Measurements from ENCODE around the gene SNAPC2. TPM values are rescaled to one million over a fixed set of nuclear protein-coding genes. Genes with fewer than 3 reads are reported as not detected.

The SNAPC2 gene
- polyA plus RNA-seq, 2 donors: 5.6 to 11.3 TPM

- peaks cover 3 to 23% of the 10 kb centered on the region in 2 donors for H3K27me3 ChIP-seq (ENCODE audit: control insufficient read depth in 1 of 2, insufficient read depth in 2 of 2, low read length in 2 of 2)
- peaks cover 0 to 4% of the 10 kb centered on the region in 2 donors for H3K9me3 ChIP-seq (ENCODE audit: control insufficient read depth in 2 of 2, insufficient read depth in 1 of 2, low read depth in 1 of 2, low read length in 1 of 2)
- peaks cover 0 to 1% of the 10 kb centered on the region in 2 donors for H3K4me1 ChIP-seq (ENCODE audit: control insufficient read depth in 2 of 2, insufficient read depth in 2 of 2, low read length in 1 of 2)
- H3K4me3 ChIP-seq (ENCODE audit: low read depth in 1 of 2, low read length in 2 of 2): no peak overlapping the region
- no peak overlapping the region for H3K27ac ChIP-seq (ENCODE audit: low read depth in 2 of 2, low read length in 1 of 2)
- H3K36me3 ChIP-seq (ENCODE audit: control insufficient read depth in 2 of 2, insufficient read depth in 2 of 2, low read length in 1 of 2): no peaks in the 10 kb centered on the region
- 67 to 70% methylated on average over 6 of the region's 6 CpGs for WGBS, 2 donors
Measured at GRCh38 chr19:7877249-7877836, 42.8 kb upstream of the SNAPC2 start.

GRCh38 chr19:7879111-7879807, 40.9 kb upstream of the SNAPC2 start:
- no peaks in the 10 kb centered on the region for H3K36me3 ChIP-seq (ENCODE audit: control insufficient read depth in 2 of 2, insufficient read depth in 2 of 2, low read length in 1 of 2)
- H3K27ac ChIP-seq (ENCODE audit: low read depth in 2 of 2, low read length in 1 of 2): no peak overlapping the region
- H3K4me1 ChIP-seq (ENCODE audit: control insufficient read depth in 2 of 2, insufficient read depth in 2 of 2, low read length in 1 of 2): no peaks in the 10 kb centered on the region
- WGBS, 2 donors: 57 to 60% methylated on average over 17 to 18 of the region's 18 CpGs
- H3K27me3 ChIP-seq (ENCODE audit: control insufficient read depth in 1 of 2, insufficient read depth in 2 of 2, low read length in 2 of 2): peaks cover 3 to 8% of the 10 kb centered on the region in 2 donors
- H3K9me3 ChIP-seq (ENCODE audit: control insufficient read depth in 2 of 2, insufficient read depth in 1 of 2, low read depth in 1 of 2, low read length in 1 of 2): peaks cover 0 to 4% of the 10 kb centered on the region in 2 donors
- H3K4me3 ChIP-seq (ENCODE audit: low read depth in 1 of 2, low read length in 2 of 2): no peak overlapping the region

- Histone ChIP-seq H3K9me3 (ENCODE audit: control insufficient read depth in 2 of 2, insufficient read depth in 1 of 2, low read depth in 1 of 2, low read length in 1 of 2) (peaks cover 0 to 1% of the 10 kb centered on the region in 2 donors), H3K4me3 (ENCODE audit: low read depth in 1 of 2, low read length in 2 of 2) (no peak overlapping the region), H3K36me3 (ENCODE audit: control insufficient read depth in 2 of 2, insufficient read depth in 2 of 2, low read length in 1 of 2) (no peaks in the 10 kb centered on the region), H3K27ac (ENCODE audit: low read depth in 2 of 2, low read length in 1 of 2) (no peak overlapping the region), H3K4me1 (ENCODE audit: control insufficient read depth in 2 of 2, insufficient read depth in 2 of 2, low read length in 1 of 2) (no peaks in the 10 kb centered on the region), H3K27me3 (ENCODE audit: control insufficient read depth in 1 of 2, insufficient read depth in 2 of 2, low read length in 2 of 2) (peaks cover under 1 to 2% of the 10 kb centered on the region in 2 donors)
- 86% methylated on average over 19 of the region's 19 CpGs for WGBS, 2 donors
Measured at GRCh38 chr19:7879836-7880235, 40.3 kb upstream of the SNAPC2 start.

GRCh38 chr19:7881910-7882309, 38.2 kb upstream of the SNAPC2 start:
- Histone ChIP-seq H3K27me3 (ENCODE audit: control insufficient read depth in 1 of 2, insufficient read depth in 2 of 2, low read length in 2 of 2) (no peaks in the 10 kb centered on the region), H3K4me3 (ENCODE audit: low read depth in 1 of 2, low read length in 2 of 2) (no peak overlapping the region), H3K27ac (ENCODE audit: low read depth in 2 of 2, low read length in 1 of 2) (no peak overlapping the region), H3K4me1 (ENCODE audit: control insufficient read depth in 2 of 2, insufficient read depth in 2 of 2, low read length in 1 of 2) (no peaks in the 10 kb centered on the region), H3K9me3 (ENCODE audit: control insufficient read depth in 2 of 2, insufficient read depth in 1 of 2, low read depth in 1 of 2, low read length in 1 of 2) (no peaks in the 10 kb centered on the region), H3K36me3 (ENCODE audit: control insufficient read depth in 2 of 2, insufficient read depth in 2 of 2, low read length in 1 of 2) (no peaks in the 10 kb centered on the region)
- WGBS, 2 donors: 91 to 93% methylated on average over 3 of the region's 3 CpGs

- WGBS, 2 donors: 77 to 78% methylated on average over 4 of the region's 4 CpGs
Measured at GRCh38 chr19:7883105-7883504, 37.0 kb upstream of the SNAPC2 start.

GRCh38 chr19:7883796-7884570, 36.2 kb upstream of the SNAPC2 start:
- H3K4me3 ChIP-seq (ENCODE audit: low read depth in 1 of 2, low read length in 2 of 2): no peak overlapping the region
- H3K27me3 ChIP-seq (ENCODE audit: control insufficient read depth in 1 of 2, insufficient read depth in 2 of 2, low read length in 2 of 2): no peaks in the 10 kb centered on the region
- no peak overlapping the region for H3K27ac ChIP-seq (ENCODE audit: low read depth in 2 of 2, low read length in 1 of 2)
- H3K36me3 ChIP-seq (ENCODE audit: control insufficient read depth in 2 of 2, insufficient read depth in 2 of 2, low read length in 1 of 2): no peaks in the 10 kb centered on the region
- H3K9me3 ChIP-seq (ENCODE audit: control insufficient read depth in 2 of 2, insufficient read depth in 1 of 2, low read depth in 1 of 2, low read length in 1 of 2): no peaks in the 10 kb centered on the region
- WGBS, 2 donors: 69 to 83% methylated on average over 2 of the region's 2 CpGs
- H3K4me1 ChIP-seq (ENCODE audit: control insufficient read depth in 2 of 2, insufficient read depth in 2 of 2, low read length in 1 of 2): peaks cover 0 to 2% of the 10 kb centered on the region in 2 donors

More at GRCh38 chr19:7883105-7883504, 37.0 kb upstream of the SNAPC2 start:
- Histone ChIP-seq H3K4me1 (ENCODE audit: control insufficient read depth in 2 of 2, insufficient read depth in 2 of 2, low read length in 1 of 2) (no peaks in the 10 kb centered on the region), H3K27me3 (ENCODE audit: control insufficient read depth in 1 of 2, insufficient read depth in 2 of 2, low read length in 2 of 2) (no peaks in the 10 kb centered on the region), H3K36me3 (ENCODE audit: control insufficient read depth in 2 of 2, insufficient read depth in 2 of 2, low read length in 1 of 2) (no peaks in the 10 kb centered on the region), H3K9me3 (ENCODE audit: control insufficient read depth in 2 of 2, insufficient read depth in 1 of 2, low read depth in 1 of 2, low read length in 1 of 2) (no peaks in the 10 kb centered on the region), H3K27ac (ENCODE audit: low read depth in 2 of 2, low read length in 1 of 2) (no peak overlapping the region), H3K4me3 (ENCODE audit: low read depth in 1 of 2, low read length in 2 of 2) (no peak overlapping the region)

GRCh38 chr19:7885818-7886217, 34.3 kb upstream of the SNAPC2 start:
- WGBS, 2 donors: 86 to 89% methylated on average over 8 of the region's 8 CpGs

GRCh38 chr19:7887408-7888144, 32.6 kb upstream of the SNAPC2 start:
- Histone ChIP-seq H3K27me3 (ENCODE audit: control insufficient read depth in 1 of 2, insufficient read depth in 2 of 2, low read length in 2 of 2) (no peaks in the 10 kb centered on the region), H3K4me1 (ENCODE audit: control insufficient read depth in 2 of 2, insufficient read depth in 2 of 2, low read length in 1 of 2) (peaks cover 0 to 3% of the 10 kb centered on the region in 2 donors), H3K27ac (ENCODE audit: low read depth in 2 of 2, low read length in 1 of 2) (no peak overlapping the region), H3K9me3 (ENCODE audit: control insufficient read depth in 2 of 2, insufficient read depth in 1 of 2, low read depth in 1 of 2, low read length in 1 of 2) (no peaks in the 10 kb centered on the region), H3K4me3 (ENCODE audit: low read depth in 1 of 2, low read length in 2 of 2) (peak overlapping the region in 1 of 2 donors; percentile 65), H3K36me3 (ENCODE audit: control insufficient read depth in 2 of 2, insufficient read depth in 2 of 2, low read length in 1 of 2) (no peaks in the 10 kb centered on the region)
- 79 to 88% methylated on average over 16 of the region's 16 CpGs for WGBS, 2 donors

More at GRCh38 chr19:7885818-7886217, 34.3 kb upstream of the SNAPC2 start:
- H3K4me3 ChIP-seq (ENCODE audit: low read depth in 1 of 2, low read length in 2 of 2): no peak overlapping the region
- no peaks in the 10 kb centered on the region for H3K27me3 ChIP-seq (ENCODE audit: control insufficient read depth in 1 of 2, insufficient read depth in 2 of 2, low read length in 2 of 2)
- H3K4me1 ChIP-seq (ENCODE audit: control insufficient read depth in 2 of 2, insufficient read depth in 2 of 2, low read length in 1 of 2): peaks cover 0 to 3% of the 10 kb centered on the region in 2 donors
- no peak overlapping the region for H3K27ac ChIP-seq (ENCODE audit: low read depth in 2 of 2, low read length in 1 of 2)
- no peaks in the 10 kb centered on the region for H3K36me3 ChIP-seq (ENCODE audit: control insufficient read depth in 2 of 2, insufficient read depth in 2 of 2, low read length in 1 of 2)
- no peaks in the 10 kb centered on the region for H3K9me3 ChIP-seq (ENCODE audit: control insufficient read depth in 2 of 2, insufficient read depth in 1 of 2, low read depth in 1 of 2, low read length in 1 of 2)

- H3K27ac ChIP-seq (ENCODE audit: low read depth in 2 of 2, low read length in 1 of 2): peak within 1 kb of the TSS in 1 of 2 donors; percentile 58
- H3K27me3 ChIP-seq (ENCODE audit: control insufficient read depth in 1 of 2, insufficient read depth in 2 of 2, low read length in 2 of 2): no peaks in the 10 kb centered on the region
- WGBS, 2 donors: 8 to 9% methylated on average over 42 to 53 of the region's 53 CpGs
- no peaks in the 10 kb centered on the region for H3K36me3 ChIP-seq (ENCODE audit: control insufficient read depth in 2 of 2, insufficient read depth in 2 of 2, low read length in 1 of 2)
- H3K9me3 ChIP-seq (ENCODE audit: control insufficient read depth in 2 of 2, insufficient read depth in 1 of 2, low read depth in 1 of 2, low read length in 1 of 2): no peaks in the 10 kb centered on the region
- peak within 1 kb of the TSS; percentile 56 to 65 for H3K4me3 ChIP-seq (ENCODE audit: low read depth in 1 of 2, low read length in 2 of 2)
- peaks cover 0 to 3% of the 10 kb centered on the region in 2 donors for H3K4me1 ChIP-seq (ENCODE audit: control insufficient read depth in 2 of 2, insufficient read depth in 2 of 2, low read length in 1 of 2)
Measured at GRCh38 chr19:7888145-7888825, 31.9 kb upstream of the SNAPC2 start, which contains the start of gene LRRC8E. TSS of gene LRRC8E (plus strand) at chr19:7888510. CDS start at chr19:7895604, 7,094 bp downstream.
